ENCODE results near the gene SEMA5A.
A peak's percentile ranks its signal among the peaks of the same experiment; 100 is the strongest.

SEMA5A gene

DNA sequence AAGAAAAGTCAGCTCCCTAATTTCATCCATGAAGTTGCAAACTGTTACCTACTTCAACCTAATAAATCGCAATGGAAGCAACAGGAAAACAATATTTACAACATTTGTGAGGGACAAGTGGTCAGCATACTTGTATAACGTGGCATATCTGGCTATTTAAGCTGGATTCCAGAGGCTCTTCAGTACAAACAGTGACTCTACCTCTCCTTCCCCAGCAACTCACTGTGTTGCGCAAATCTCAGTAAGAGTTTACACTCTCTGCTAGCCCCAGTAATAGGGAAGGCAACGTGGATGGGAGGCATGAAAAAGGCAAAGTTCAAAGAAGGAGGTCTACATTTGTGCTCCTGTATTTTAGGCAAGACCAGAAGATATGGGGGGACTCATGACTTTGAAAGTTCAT, 18.9 kb upstream of the SEMA5A start:
- FAIRE-seq: no peak

DNA sequence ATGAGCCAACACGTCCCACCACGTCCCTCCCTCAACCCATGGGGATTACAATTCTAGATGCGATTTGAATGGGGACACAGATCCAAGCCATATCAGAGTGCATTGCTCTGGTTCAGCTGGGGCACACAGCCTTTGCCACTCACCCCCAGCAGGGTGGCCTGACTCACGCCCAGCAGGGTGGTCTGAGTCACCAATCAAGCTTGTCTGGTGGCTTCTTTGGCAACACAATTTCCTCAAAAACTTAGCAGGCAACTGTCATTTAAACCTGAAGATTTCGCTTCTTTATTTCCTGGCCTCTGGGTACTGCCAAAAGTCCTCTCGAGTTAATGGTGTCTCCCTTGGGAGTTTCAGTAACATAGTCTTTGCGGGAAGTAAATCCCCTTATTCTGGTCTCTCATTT, 16.3 kb upstream of the SEMA5A start:
- FAIRE-seq: no peak
- DNase-seq (ENCODE audit: insufficient read length): no peak
- no peak for TF ChIP-seq POLR2AphosphoS5 (IDR thresholded peaks at IDR 0.05; ENCODE audit: low read depth, low read length)
- no peak for TF ChIP-seq TAF1 (IDR thresholded peaks at IDR 0.05; ENCODE audit: borderline replicate concordance, low read depth, low read length)
- TF ChIP-seq POLR2A (IDR thresholded peaks at IDR 0.05; ENCODE audit: low read depth, low read length): no peak

More for the DNA sequence above, 18.9 kb upstream of the SEMA5A start:
- DNase-seq (ENCODE audit: insufficient read length): no peak
- TF ChIP-seq POLR2A (IDR thresholded peaks at IDR 0.05; ENCODE audit: low read depth, low read length) (no peak), POLR2AphosphoS5 (IDR thresholded peaks at IDR 0.05; ENCODE audit: low read depth, low read length) (no peak), TAF1 (IDR thresholded peaks at IDR 0.05; ENCODE audit: borderline replicate concordance, low read depth, low read length) (no peak)

DNA sequence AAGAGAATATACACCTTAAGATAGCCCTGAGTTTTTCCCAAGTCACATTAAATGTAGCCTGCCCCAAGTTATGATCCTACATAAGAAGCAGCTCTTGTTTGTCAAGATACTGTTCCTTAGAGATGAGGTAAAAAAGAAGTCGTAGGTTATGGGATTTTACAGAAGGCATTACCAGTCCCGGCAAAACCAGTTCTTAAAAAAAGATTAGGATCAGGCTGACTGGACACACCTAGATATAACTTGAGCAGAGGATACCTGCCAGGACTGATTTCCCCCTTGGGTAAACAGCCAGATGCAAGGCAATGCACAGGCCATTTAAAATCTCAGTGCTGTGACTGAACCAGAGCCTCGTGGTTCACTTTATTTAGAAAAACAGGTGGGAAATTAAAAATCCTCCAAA, 14.1 kb upstream of the SEMA5A start:
- TF ChIP-seq POLR2AphosphoS5 (IDR thresholded peaks at IDR 0.05; ENCODE audit: low read depth, low read length): no peak
- TF ChIP-seq TAF1 (IDR thresholded peaks at IDR 0.05; ENCODE audit: borderline replicate concordance, low read depth, low read length): no peak
- TF ChIP-seq POLR2A (IDR thresholded peaks at IDR 0.05; ENCODE audit: low read depth, low read length): no peak
- DNase-seq (ENCODE audit: insufficient read length): no peak
- no peak for FAIRE-seq

DNA sequence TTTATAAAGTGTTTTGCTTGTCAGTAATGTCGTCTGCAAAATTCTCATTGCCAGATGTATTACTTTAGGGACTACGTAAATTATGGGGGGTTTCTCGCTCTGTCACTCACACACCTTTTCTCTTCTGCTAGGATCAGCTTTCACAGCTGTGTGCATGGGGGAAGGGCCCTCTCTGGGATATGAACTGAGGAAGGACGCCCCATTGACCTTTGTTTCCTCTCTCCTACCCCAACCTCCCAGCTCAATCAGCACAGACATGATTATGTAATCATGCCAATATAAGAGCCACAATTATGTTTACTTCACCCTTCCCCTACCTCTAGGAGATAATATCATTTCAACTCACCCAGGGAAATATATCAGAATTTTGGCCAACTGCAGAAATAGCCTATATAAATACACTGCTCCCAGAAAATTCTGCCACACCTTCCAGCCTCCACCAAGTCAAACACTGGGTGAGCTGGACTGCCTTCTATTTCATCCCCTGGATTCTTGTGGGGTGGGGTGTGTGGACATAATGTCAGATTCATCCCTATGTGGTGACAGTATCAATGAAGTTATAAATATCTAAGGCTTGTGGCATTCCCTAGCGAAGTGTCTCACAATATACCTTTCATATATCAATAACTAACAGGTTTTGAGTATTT, 12.6 kb upstream of the SEMA5A start:
- FAIRE-seq: no peak
- DNase-seq (ENCODE audit: insufficient read length): no peak
- TF ChIP-seq TAF1 (IDR thresholded peaks at IDR 0.05; ENCODE audit: borderline replicate concordance, low read depth, low read length): no peak
- TF ChIP-seq POLR2A (IDR thresholded peaks at IDR 0.05; ENCODE audit: low read depth, low read length): no peak
- TF ChIP-seq POLR2AphosphoS5 (IDR thresholded peaks at IDR 0.05; ENCODE audit: low read depth, low read length): no peak

DNA sequence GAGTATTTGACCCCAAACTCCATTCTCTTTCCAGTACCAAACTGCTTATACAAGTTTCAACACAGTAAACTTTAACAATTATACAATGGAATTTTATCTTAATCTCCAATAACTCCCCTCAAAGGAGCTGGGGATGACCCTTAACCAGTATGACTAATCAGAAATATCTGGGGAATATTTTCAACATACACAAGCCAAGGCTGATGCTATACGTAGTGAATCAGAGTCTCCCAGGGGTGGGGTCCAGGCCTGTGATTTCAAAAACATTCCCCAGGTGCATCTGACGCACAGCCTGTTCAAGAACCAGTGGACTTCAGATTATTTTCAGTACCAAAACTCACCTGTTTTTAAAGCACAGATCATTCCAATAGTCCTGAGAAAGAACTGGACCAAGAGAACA, 11.8 kb upstream of the SEMA5A start:
- no peak for FAIRE-seq
- no peak for TF ChIP-seq POLR2A (IDR thresholded peaks at IDR 0.05; ENCODE audit: low read depth, low read length)
- no peak for DNase-seq (ENCODE audit: insufficient read length)

DNA sequence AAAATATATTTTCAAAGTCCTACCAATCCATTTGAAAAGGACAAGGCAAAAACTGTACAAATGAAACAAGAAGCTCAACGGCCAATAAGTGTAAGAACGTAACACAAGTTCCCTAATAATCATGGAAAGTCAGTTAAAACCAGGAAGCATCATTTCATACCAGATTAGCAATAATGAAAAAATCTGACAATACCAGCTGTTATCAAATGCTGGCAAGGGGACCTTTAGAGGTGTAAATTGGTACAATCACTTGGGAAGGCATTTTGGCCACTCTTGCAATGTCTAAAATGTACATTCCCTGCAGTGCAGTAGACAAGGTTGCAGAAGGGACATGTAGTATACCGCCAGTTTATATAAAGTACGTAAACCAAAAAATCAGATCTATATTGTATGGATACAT, 10.1 kb upstream of the SEMA5A start:
- no peak for FAIRE-seq

DNA sequence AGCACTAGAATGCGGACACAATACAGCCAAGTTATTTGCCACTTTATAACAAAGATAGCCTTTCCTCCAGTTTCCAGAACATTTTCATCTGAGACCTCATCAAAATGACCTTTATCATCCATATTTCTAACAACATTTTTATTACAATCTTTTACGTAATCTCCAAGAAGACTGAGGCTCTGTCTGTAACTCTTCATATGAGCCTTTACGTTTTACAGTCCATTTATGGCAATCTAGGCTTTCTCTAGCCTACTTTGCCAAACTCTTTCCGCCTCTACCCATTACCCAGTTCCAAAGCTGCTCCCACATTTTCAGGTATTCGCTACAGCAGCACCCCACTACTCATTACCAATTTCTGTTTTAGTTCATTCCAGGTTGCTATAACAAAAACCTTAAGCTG, 8.2 kb upstream of the SEMA5A start:
- DNase-seq (ENCODE audit: insufficient read length): no peak
- TF ChIP-seq TAF1 (IDR thresholded peaks at IDR 0.05; ENCODE audit: borderline replicate concordance, low read depth, low read length): no peak
- no peak for TF ChIP-seq POLR2A (IDR thresholded peaks at IDR 0.05; ENCODE audit: low read depth, low read length)
- TF ChIP-seq POLR2AphosphoS5 (IDR thresholded peaks at IDR 0.05; ENCODE audit: low read depth, low read length): no peak
- no peak for FAIRE-seq

More for the DNA sequence above, 10.1 kb upstream of the SEMA5A start:
- DNase-seq (ENCODE audit: insufficient read length): no peak
- TF ChIP-seq POLR2AphosphoS5 (IDR thresholded peaks at IDR 0.05; ENCODE audit: low read depth, low read length) (no peak), POLR2A (IDR thresholded peaks at IDR 0.05; ENCODE audit: low read depth, low read length) (no peak), TAF1 (IDR thresholded peaks at IDR 0.05; ENCODE audit: borderline replicate concordance, low read depth, low read length) (no peak)

DNA sequence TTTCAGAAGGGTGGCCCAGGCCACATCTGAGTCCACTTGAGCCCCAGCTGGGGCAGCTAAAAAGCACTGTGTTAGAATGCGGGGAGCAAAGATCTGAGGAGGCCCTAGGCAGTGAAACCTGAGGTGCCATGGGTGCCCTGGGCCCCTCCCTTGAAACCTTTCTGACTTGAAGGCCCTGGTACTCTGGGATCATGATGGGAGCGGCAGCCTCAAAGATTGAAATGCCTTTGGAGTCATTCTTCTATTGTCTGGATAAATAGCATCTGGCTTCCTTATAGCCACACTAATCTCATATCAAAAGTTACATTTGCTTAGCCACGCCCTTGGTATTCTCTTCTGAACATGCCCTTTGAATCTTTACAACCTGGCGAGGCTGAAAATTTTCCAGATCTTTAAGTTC, 7.7 kb upstream of the SEMA5A start:
- DNase-seq (ENCODE audit: insufficient read length) (no peak), FAIRE-seq (no peak)
- TF ChIP-seq TAF1 (IDR thresholded peaks at IDR 0.05; ENCODE audit: borderline replicate concordance, low read depth, low read length): no peak
- no peak for TF ChIP-seq POLR2A (IDR thresholded peaks at IDR 0.05; ENCODE audit: low read depth, low read length)
- TF ChIP-seq POLR2AphosphoS5 (IDR thresholded peaks at IDR 0.05; ENCODE audit: low read depth, low read length): no peak

DNA sequence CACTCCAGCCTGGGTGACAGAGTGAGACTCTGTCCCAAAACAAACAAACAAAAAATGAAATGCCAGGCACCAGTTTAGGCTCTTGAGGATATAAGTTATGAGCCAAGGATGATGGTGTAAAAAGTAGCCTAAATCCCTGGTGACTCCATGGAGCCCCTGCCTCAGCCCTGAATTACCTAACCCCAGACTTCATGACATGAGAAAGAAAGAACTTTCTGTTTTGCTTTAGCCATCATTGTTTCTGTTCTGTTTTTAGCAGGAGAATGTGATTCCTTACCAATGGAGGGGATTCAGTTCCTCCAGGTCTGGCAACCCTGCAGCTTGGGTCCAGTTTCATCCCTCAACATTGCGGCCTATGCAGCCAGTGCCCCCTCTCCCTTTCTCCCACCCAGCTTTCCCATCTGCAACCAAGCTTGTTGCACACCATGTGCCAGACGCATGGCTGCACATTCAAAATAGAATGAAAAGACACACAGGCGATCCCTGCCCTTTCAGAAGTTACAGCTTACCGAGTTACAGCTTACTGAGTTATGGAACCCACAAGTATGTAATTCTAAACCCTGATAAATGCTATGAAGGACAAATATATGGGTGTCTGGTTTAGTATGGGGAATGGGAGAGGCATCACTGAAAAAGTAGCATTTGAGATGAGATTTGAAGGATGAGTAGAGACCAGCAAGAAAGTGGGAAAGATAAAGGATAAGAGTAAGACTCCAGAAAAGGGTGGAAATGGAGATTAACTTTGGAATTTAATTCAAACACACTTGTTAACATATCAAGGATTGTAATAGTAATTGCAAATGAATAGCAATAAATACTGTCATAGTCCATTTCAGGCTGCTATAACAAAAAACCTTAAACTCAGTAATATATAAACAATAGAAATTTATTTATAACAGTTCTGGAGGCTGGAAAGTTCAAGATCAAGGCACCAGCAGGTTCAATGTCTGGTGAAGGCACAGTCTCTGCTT, 6.0 kb upstream of the SEMA5A start:
- TF ChIP-seq POLR2A (IDR thresholded peaks at IDR 0.05; ENCODE audit: low read depth, low read length): no peak
- TF ChIP-seq TAF1 (IDR thresholded peaks at IDR 0.05; ENCODE audit: borderline replicate concordance, low read depth, low read length): no peak
- no peak for TF ChIP-seq POLR2AphosphoS5 (IDR thresholded peaks at IDR 0.05; ENCODE audit: low read depth, low read length)
- FAIRE-seq: peak; percentile 5
- no peak for DNase-seq (ENCODE audit: insufficient read length)

DNA sequence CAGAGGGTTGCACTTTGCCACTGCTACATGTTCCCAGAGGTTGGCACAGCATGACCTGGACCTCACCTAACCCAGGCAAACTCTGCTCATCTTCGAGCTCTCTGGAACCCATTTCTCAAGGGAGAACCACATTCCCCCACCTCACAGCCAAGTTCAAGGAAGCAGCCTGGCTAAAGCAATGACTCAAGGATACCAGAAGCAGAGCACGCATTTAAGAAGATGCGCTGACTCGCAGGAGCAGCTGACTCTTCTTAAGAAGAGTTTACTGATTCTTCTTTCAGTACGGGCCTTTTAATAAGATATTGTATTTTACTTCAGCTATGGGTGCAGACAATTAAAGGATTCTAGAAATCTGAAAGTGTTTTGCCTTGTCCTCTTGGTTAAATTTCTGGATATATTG, 4.1 kb upstream of the SEMA5A start:
- FAIRE-seq (no peak), DNase-seq (ENCODE audit: insufficient read length) (no peak)
- TF ChIP-seq POLR2A (IDR thresholded peaks at IDR 0.05; ENCODE audit: low read depth, low read length): no peak

DNA sequence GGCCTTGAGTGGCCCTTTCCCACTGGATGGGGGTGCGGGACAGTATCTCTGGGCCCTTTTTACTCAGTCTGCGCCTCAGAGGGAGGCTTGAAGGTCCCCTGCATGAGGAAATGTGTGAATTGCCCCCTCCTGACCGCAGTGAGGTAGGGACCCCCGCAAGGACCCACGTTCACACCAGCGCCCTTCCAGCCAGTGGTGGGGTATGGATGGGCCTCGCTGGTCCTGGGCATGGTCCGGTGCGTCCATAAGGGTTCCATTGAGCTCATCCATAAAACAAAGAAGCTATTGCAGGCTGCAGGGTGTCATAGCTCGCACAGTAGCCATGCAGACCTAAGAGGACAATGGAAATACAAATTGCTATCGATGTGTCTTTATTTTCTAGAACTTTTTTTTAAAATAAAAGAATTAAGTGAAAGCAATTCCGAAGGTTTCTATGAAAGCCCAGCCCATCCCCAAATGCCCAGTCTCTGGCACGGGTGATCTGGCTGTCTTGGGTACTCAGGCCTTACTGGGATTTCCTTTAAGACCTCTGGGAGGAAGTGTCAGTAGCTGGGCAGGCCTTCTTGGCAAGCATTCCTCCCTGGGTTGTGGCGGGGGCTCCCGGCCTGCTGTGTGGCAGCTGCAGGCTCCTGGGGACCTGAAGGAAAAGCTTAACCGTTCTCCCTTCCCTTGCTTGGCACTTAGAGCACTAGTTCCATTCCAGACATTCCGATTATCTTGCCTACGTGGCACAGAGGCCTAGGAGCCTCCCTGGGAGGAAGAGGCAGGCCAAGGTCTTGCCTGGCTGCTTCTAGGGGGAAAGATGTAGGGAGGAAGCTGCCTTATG, 1.5 kb upstream of the SEMA5A start:
- no peak for DNase-seq (ENCODE audit: insufficient read length)
- TF ChIP-seq TAF1 (IDR thresholded peaks at IDR 0.05; ENCODE audit: borderline replicate concordance, low read depth, low read length): no peak
- no peak for TF ChIP-seq POLR2A (IDR thresholded peaks at IDR 0.05; ENCODE audit: low read depth, low read length)
- no peak for TF ChIP-seq POLR2AphosphoS5 (IDR thresholded peaks at IDR 0.05; ENCODE audit: low read depth, low read length)
- FAIRE-seq: no peak

Measured in GM12892 (cell line).